ENCODE results near the gene PHF5A. TPM values are rescaled to one million over a fixed set of nuclear protein-coding genes. Genes with fewer than 3 reads are reported as not detected.

PHF5A gene
- total and polyA plus RNA-seq, 10 of the 15 experiments (the other 5 are each of a cell fraction or from before 2014, with no cell fraction given), result 40.5 to 115 (median 79.2) TPM

- no peak for TF ChIP-seq ZNF592 (IDR thresholded peaks at IDR 0.05)
- no peak for TF ChIP-seq SIX5 (IDR thresholded peaks at IDR 0.05; ENCODE audit: low read depth, low read length, severe bottlenecking)
- TF ChIP-seq NR2C2 (IDR thresholded peaks at IDR 0.05; ENCODE audit: borderline replicate concordance, control insufficient read depth, insufficient read length, low read depth), result no peak
- TF ChIP-seq IKZF2 (IDR thresholded peaks at IDR 0.05), result no peak
These were observed 31.3 kb downstream of the PHF5A start (continued) for GRCh38 chr22:41437198-41437597.

GRCh38 chr22:41436322-41437113, 32.0 kb downstream of the PHF5A start:
- peaks cover 16% of the 10 kb centered on the region for H3K79me2 ChIP-seq (ENCODE audit: control insufficient read depth, insufficient read depth, low read length)
- H3K27ac ChIP-seq (ENCODE audit: control insufficient read depth, insufficient read depth), result no peak overlapping the region
- ChIA-PET SMC1A (ENCODE audit: uncharacterized antibody, unreplicated experiment) (no interaction called here), CTCF (interaction anchor here (1.2 kb wide), 1 partner anchor 145 kb away, joined by 4 read pairs; no protein-coding TSS in a partner anchor), POLR2A (interaction anchor here (0.8 to 1.5 kb wide), 2 partner anchors 12 to 105 kb away, joined by 3 to 6 read pairs; no protein-coding TSS in a partner anchor), RAD21 (ENCODE audit: unreplicated experiment) (no interaction called here)
- no peak overlapping the region for H3K4me3 ChIP-seq
- no peak overlapping the region for H3K4me2 ChIP-seq (ENCODE audit: control insufficient read depth, insufficient read depth)
- H3K27me3 ChIP-seq (replicated peaks in 1 of 2; ENCODE audit: control insufficient read depth in 2 of 2, insufficient read depth in 2 of 2, low read length in 1 of 2), result no peaks in the 10 kb centered on the region
- no peak overlapping the region for H3K9ac ChIP-seq (ENCODE audit: control insufficient read depth, insufficient read depth, low read length)
- no peak for FAIRE-seq
- H3K36me3 ChIP-seq (ENCODE audit: control insufficient read depth in 2 of 2, insufficient read depth in 2 of 2, low read length in 1 of 2), result peaks cover 18% of the 10 kb centered on the region in 2 experiments; a peak in 3 of 4 replicates
- H4K20me1 ChIP-seq (ENCODE audit: control insufficient read depth, insufficient read depth), result peaks cover 10% of the 10 kb centered on the region
- ATAC-seq, result no peak
- H3K4me1 ChIP-seq (ENCODE audit: control insufficient read depth, insufficient read depth, low read length), result no peaks in the 10 kb centered on the region
- intact Hi-C loops (cut with micrococcal nuclease; ENCODE audit: unreplicated experiment) (no loop called here), in situ Hi-C loops (cut with MboI) (no loop called here)
- H2AFZ ChIP-seq (ENCODE audit: control insufficient read depth, low read depth, low read length), result no peak overlapping the region
- no TSS peak for BruUV-seq (replicated peaks)
- 86% methylated on average over 19 of the region's 23 CpGs for WGBS (ENCODE audit: insufficient coverage, insufficient replicate concordance, low lambda C conversion rate, missing lambda C conversion rate)
- H3K9me3 ChIP-seq (replicated peaks; ENCODE audit: control insufficient read depth, insufficient read depth, low read length), result no peaks in the 10 kb centered on the region
- TF ChIP-seq USF2 (IDR thresholded peaks at IDR 0.05; ENCODE audit: borderline replicate concordance, low read depth, low read length), result no peak
- TF ChIP-seq SIX5 (IDR thresholded peaks at IDR 0.05; ENCODE audit: low read depth, low read length, severe bottlenecking), result no peak
- no peak for TF ChIP-seq IRF3 (IDR thresholded peaks at IDR 0.05)
- no peak for TF ChIP-seq BCLAF1 (IDR thresholded peaks at IDR 0.05)
- DNase-seq (ENCODE audit: low read depth, low spot score), result no peak
